HepG2 (cell line): ENCODE results near the gene SLC19A1. TPM values are rescaled to one million over a fixed set of nuclear protein-coding genes. Genes with fewer than 3 reads are reported as not detected.

Experiments used
- ATAC-seq: fragments of 200-7000 bp; cut with Tn5 transposase; 3 replicates; pipeline ENCODE4 v1.9.1; 2020; ENCODE audit warnings: mild to moderate bottlenecking, moderate library complexity
- BruUV-seq: library from RNA; stranded (reverse); fragments of 400-500 nt; replicated peaks from 2 replicates; lab custom pipeline; 2021; lab: Mats Ljungman, UMichigan
- CTCF ChIA-PET: fragments of 300-600 bp; formaldehyde crosslinking; extraction: SDS; loops from one replicate; lab custom pipeline; 2021; ENCODE audit warnings: low total read pairs, inconsistent platforms, low intra/inter-chr PET ratio; lab: Yijun Ruan, JAX
- POLR2A ChIA-PET: fragments of 350-600 bp; sonication (Branson Sonifier 250); formaldehyde crosslinking; loops from one replicate; lab custom pipeline; 2020; ENCODE audit warnings: antibody characterized with exemption, inconsistent platforms; lab: Yijun Ruan, JAX
- DNase-seq: peaks from one replicate; pipeline ENCODE4 v3.0.0-alpha.2; 2015; ENCODE audit warnings: low spot score
- FAIRE-seq: peaks from 3 replicates; lab custom pipeline; 2011; peaks lifted over from hg19 to GRCh38; lab: Jason Lieb, UNC
- H2AFZ ChIP-seq: one replicate; pipeline ENCODE4 v1.6.1; 2011; ENCODE audit warnings: low read length, inconsistent platforms
- H3K27ac ChIP-seq: fragments of 300-600 bp; 3 replicates; pipeline ENCODE4 v1.8.0; 2011; ENCODE audit warnings: mixed run types, mild to moderate bottlenecking, mixed read lengths, low read length, inconsistent platforms; ENCODE audit not compliant: insufficient read depth; ENCODE audit errors: extremely low read length
- H3K27me3 ChIP-seq, 2 experiments: fragments of 200-600 bp in 1 of 2; 2 replicates in 1 of 2; 3 replicates in 1 of 2; pipeline versions ENCODE4 v1.6.0 to v1.8.0; 2011; ENCODE audit warnings: low read length in 2 of 2, mild to moderate bottlenecking in 2 of 2, moderate library complexity in 2 of 2, inconsistent platforms in 1 of 2; ENCODE audit not compliant: insufficient read depth in 2 of 2, control insufficient read depth in 1 of 2
- H3K36me3 ChIP-seq, 2 experiments: fragments of 200-600 bp in 1 of 2; replicated peaks in 1 of 2; 2 replicates in 1 of 2; 3 replicates in 1 of 2; pipeline versions ENCODE4 v1.5.1 to v1.8.0; 2011; ENCODE audit warnings: low read length in 2 of 2, inconsistent platforms in 1 of 2; ENCODE audit not compliant: insufficient read depth in 2 of 2, control insufficient read depth in 1 of 2
- H3K4me1 ChIP-seq: 2 replicates; pipeline ENCODE4 v1.5.1; 2012; ENCODE audit warnings: low read length, inconsistent platforms; ENCODE audit not compliant: insufficient read depth
- H3K4me2 ChIP-seq: 2 replicates; pipeline ENCODE4 v1.6.0; 2011; ENCODE audit warnings: low read depth, low read length, inconsistent platforms
- H3K4me3 ChIP-seq, 3 experiments: fragments of 200-600 bp in 1 of 3; sonication (generic), shearing (Covaris generic) in 1 of 3; replicated peaks in 1 of 3; 2 replicates each; pipeline ENCODE4 v1.5.1; 2011 to 2016; ENCODE audit warnings: low read length in 3 of 3, inconsistent platforms in 2 of 3, low read depth in 2 of 3, mild to moderate bottlenecking in 2 of 3, control low read depth in 1 of 3, mixed read lengths in 1 of 3; ENCODE audit not compliant: insufficient read depth in 1 of 3
- H3K79me2 ChIP-seq: one replicate; pipeline ENCODE4 v1.6.1; 2011; ENCODE audit warnings: low read length, inconsistent platforms; ENCODE audit not compliant: insufficient read depth
- H3K9ac ChIP-seq: 2 replicates; pipeline ENCODE4 v1.6.0; 2011; ENCODE audit warnings: mild to moderate bottlenecking, low read depth, low read length, inconsistent platforms; ENCODE audit not compliant: insufficient read depth
- H3K9me3 ChIP-seq: 2 replicates; pipeline ENCODE4 v1.5.1; 2012; ENCODE audit warnings: mild to moderate bottlenecking, low read length
- H4K20me1 ChIP-seq: 2 replicates; pipeline ENCODE4 v1.6.0; 2011; ENCODE audit warnings: inconsistent platforms, mild to moderate bottlenecking, low read length, moderate library complexity; ENCODE audit not compliant: insufficient read depth
- AGO2 ChIP-seq: fragments of 200-400 bp; formaldehyde crosslinking; optimal IDR thresholded peaks from 2 replicates; pipeline ENCODE3; 2017; ENCODE audit warnings: mild to moderate bottlenecking, low read depth, low read length, moderate library complexity
- FLYWCH1 ChIP-seq: sonication (generic); formaldehyde crosslinking; IDR thresholded peaks from 2 replicates; pipeline ENCODE4 v1.8.1; 2023; ENCODE audit warnings: mild to moderate bottlenecking, missing genetic modification reagents
- KDM5B ChIP-seq: sonication (generic); formaldehyde crosslinking; IDR thresholded peaks from 2 replicates; pipeline ENCODE4 v1.4.0; 2020; ENCODE audit warnings: missing genetic modification reagents, mild to moderate bottlenecking, borderline replicate concordance
- NFIB ChIP-seq: sonication (generic); formaldehyde crosslinking; IDR thresholded peaks from 2 replicates; pipeline ENCODE4 v1.9.0; 2021; ENCODE audit warnings: missing genetic modification reagents, mild to moderate bottlenecking, borderline replicate concordance
- NKX3-1 ChIP-seq: sonication (generic); formaldehyde crosslinking; IDR thresholded peaks from 2 replicates; pipeline ENCODE4 v1.5.0; 2020; ENCODE audit warnings: missing genetic modification reagents
- POLR2A ChIP-seq, 2 experiments: IDR thresholded peaks; 2 replicates each; pipeline ENCODE4 v1.6.1; 2011; ENCODE audit warnings: low read depth in 2 of 2, low read length in 2 of 2, mild to moderate bottlenecking in 1 of 2, moderate library complexity in 1 of 2; ENCODE audit not compliant: insufficient read depth in 1 of 2
- RBFOX2 ChIP-seq: fragments of 200-400 bp; formaldehyde crosslinking; IDR thresholded peaks from 2 replicates; pipeline ENCODE4 v1.6.1; 2017; ENCODE audit warnings: low read depth, mild to moderate bottlenecking, low read length
- RBM22 ChIP-seq: fragments of 200-400 bp; formaldehyde crosslinking; optimal IDR thresholded peaks from 2 replicates; pipeline ENCODE3; 2017; ENCODE audit warnings: mild to moderate bottlenecking, low read length, moderate library complexity
- SIN3A ChIP-seq: IDR thresholded peaks from 2 replicates; pipeline ENCODE4 v1.6.1; 2011; ENCODE audit warnings: low read depth, mild to moderate bottlenecking, control low read depth, low read length, borderline replicate concordance
- SP5 ChIP-seq: IDR thresholded peaks from 2 replicates; pipeline ENCODE4 v1.6.1; 2016; ENCODE audit warnings: low read depth, borderline replicate concordance
- ZFP41 ChIP-seq: sonication (generic); formaldehyde crosslinking; IDR thresholded peaks from 2 replicates; pipeline ENCODE4 v1.4.0; 2020; ENCODE audit warnings: mild to moderate bottlenecking, missing genetic modification reagents, borderline replicate concordance
- ZFP91 ChIP-seq: sonication (generic); formaldehyde crosslinking; IDR thresholded peaks from 2 replicates; pipeline ENCODE4 v1.9.0; 2022; ENCODE audit warnings: missing genetic modification reagents, mild to moderate bottlenecking, borderline replicate concordance
- ZNF274 ChIP-seq: sonication (generic); formaldehyde crosslinking; IDR thresholded peaks from 2 replicates; pipeline ENCODE4 v1.5.1; 2020; ENCODE audit warnings: mild to moderate bottlenecking, missing genetic modification reagents
- ZNF354B ChIP-seq: sonication (generic); formaldehyde crosslinking; IDR thresholded peaks from 2 replicates; pipeline ENCODE4 v1.8.0; 2022; ENCODE audit warnings: mild to moderate bottlenecking, missing genetic modification reagents
- ZNF687 ChIP-seq: sonication (generic); formaldehyde crosslinking; IDR thresholded peaks from 2 replicates; pipeline ENCODE4 v1.5.1; 2020; ENCODE audit warnings: mild to moderate bottlenecking, missing genetic modification reagents, moderate library complexity
- ZSCAN21 ChIP-seq: sonication (generic); formaldehyde crosslinking; IDR thresholded peaks from 2 replicates; pipeline ENCODE4 v1.8.0; 2022; ENCODE audit warnings: mild to moderate bottlenecking, missing genetic modification reagents, moderate library complexity, borderline replicate concordance
- WGBS: methylation state at CpG from one replicate; pipeline ENCODE4 v1.1.6; 2017; ENCODE audit warnings: low lambda C conversion rate; 5-methylcytosine and 5-hydroxymethylcytosine counted together
- in situ Hi-C: cut with HindIII; loops from 2 replicates; pipeline ENCODE4 v1.10.0; 2017; ENCODE audit warnings: low pct_unique_long_range_greater_than_20kb; ENCODE audit not compliant: extremely low pct_ligation_motif_present
- intact Hi-C: fragments of 100-400 bp; cut with micrococcal nuclease; formaldehyde crosslinking; loops from one replicate; pipeline ENCODE4 v1.10.0; 2022; ENCODE audit not compliant: unreplicated experiment
- polyA plus RNA-seq, 8 experiments: library from polyadenylated mRNA; depleted of rRNA in 3 of 8; stranded (reverse) in 7 of 8; unstranded in 1 of 8; fragments of >200 nt; fragmentation: Illumina TruSeq in 4 of 8; extraction: Trizol in 4 of 8; gene quantifications; 2 replicates each; pipeline versions ENCODE4 v1.2.1 to v1.2.3, GENCODE V29; 2011 to 2016; ENCODE audit warnings: low read depth in 4 of 8, missing spikeins in 1 of 8, mixed read lengths in 1 of 8; ENCODE audit not compliant: insufficient read depth in 1 of 8
- total RNA-seq, 5 experiments: library from RNA; depleted of rRNA; stranded (reverse); fragments of >200 nt; fragmentation: Illumina TruSeq; extraction: Trizol; gene quantifications; 2 replicates each; pipeline ENCODE4 v1.2.3, GENCODE V29; 2016; ENCODE audit warnings: low read depth in 1 of 5

The SLC19A1 gene
- total and polyA plus RNA-seq, 2 of the 13 experiments (the other 11 are each of a cell fraction or from before 2014, with no cell fraction given) = 21.8 to 23.0 TPM

GRCh38 chr21:45488931-45489721 is 53.1 kb downstream of the SLC19A1 start:
- intact Hi-C loops = no loop called here
- H3K9me3 ChIP-seq = no peaks in the 10 kb centered on the region
- WGBS = 95% methylated on average over 10 of the region's 36 CpGs
- ChIA-PET CTCF (no interaction called here), POLR2A (interaction anchor here (1.4 kb wide), 1 partner anchor 36 kb away, joined by 3 read pairs; no protein-coding TSS in a partner anchor)
- H3K4me3 ChIP-seq = no peak overlapping the region
- no peak overlapping the region for H2AFZ ChIP-seq
- no peaks in the 10 kb centered on the region for H4K20me1 ChIP-seq
- ATAC-seq (no peak), FAIRE-seq (no peak), DNase-seq (no peak)
- H3K79me2 ChIP-seq = no peaks in the 10 kb centered on the region
- no peaks in the 10 kb centered on the region for H3K27me3 ChIP-seq
- TF ChIP-seq ZNF687 (CRISPR knock-in tag) (0 out of 2 replicates have a peak, but pooled peaks have one; percentile 26), AGO2 (peak; percentile 95), SP5 (no peak), NKX3-1 (CRISPR knock-in tag) (no peak), POLR2A (IDR thresholded peaks at IDR 0.05; ENCODE audit: insufficient read depth in 1 of 2, low read depth in 2 of 2, low read length in 2 of 2) (0 out of 4 replicates have a peak, but pooled peaks of 1 of the 2 experiments have one; percentile 10), ZFP41 (no peak), ZNF274 (CRISPR knock-in tag) (peak; percentile 42; the same call in 1 of the 2 replicates), ZFP91 (CRISPR knock-in tag) (0 out of 2 replicates have a peak, but pooled peaks have one; percentile 26), FLYWCH1 (CRISPR knock-in tag) (no peak), ZNF354B (no peak), RBM22 (peak; percentile 3), KDM5B (CRISPR knock-in tag) (no peak), ZSCAN21 (CRISPR knock-in tag) (no peak), SIN3A (no peak), NFIB (no peak), RBFOX2 (peak; percentile 29; the same call in 1 of the 2 replicates)
- H3K27ac ChIP-seq = no peak overlapping the region
- H3K9ac ChIP-seq = no peak overlapping the region
- in situ Hi-C loops = no loop called here
- peaks cover 6 to 8% of the 10 kb centered on the region in 2 experiments for H3K36me3 ChIP-seq
- BruUV-seq = no TSS peak
- no peaks in the 10 kb centered on the region; the same call in 1 of the 2 replicates for H3K4me1 ChIP-seq
- no peak overlapping the region for H3K4me2 ChIP-seq
